ENCODE measurements around the gene EXOC6.
"Not testable (repeated sequence)": the region's sequence is repeated elsewhere in the genome, so short reads cannot be mapped to it uniquely, and the experiment has no call there.

The EXOC6 gene

DNA sequence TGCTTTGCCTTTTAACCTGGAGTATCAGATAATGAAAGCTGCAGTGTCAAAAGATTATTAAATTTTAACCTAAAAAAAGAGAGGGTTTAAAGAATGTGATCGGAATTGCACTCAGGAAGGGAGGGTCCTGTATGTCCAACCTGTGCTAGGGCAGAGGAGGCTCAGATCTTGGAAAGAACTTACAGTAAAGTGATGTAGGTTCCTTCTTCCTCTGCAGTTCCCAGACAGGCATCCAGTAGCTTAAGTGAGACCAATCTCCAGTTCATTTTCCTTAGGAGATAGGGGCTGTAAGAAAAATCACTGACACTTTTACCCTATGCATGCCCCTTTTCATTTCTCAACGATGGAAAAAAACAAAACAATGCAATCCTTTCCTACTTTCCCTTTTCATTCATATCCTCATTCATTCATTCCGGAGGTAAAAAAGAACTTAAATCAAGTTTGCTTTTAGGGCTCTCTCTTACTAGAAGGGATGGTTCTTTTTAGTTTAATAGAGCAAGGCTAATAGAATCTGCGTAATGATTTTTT is 28.3 kb downstream of the EXOC6 start:
- DNase-seq (ENCODE audit: low read depth in 3 of 3, low spot score in 1 of 3): no peak

DNA sequence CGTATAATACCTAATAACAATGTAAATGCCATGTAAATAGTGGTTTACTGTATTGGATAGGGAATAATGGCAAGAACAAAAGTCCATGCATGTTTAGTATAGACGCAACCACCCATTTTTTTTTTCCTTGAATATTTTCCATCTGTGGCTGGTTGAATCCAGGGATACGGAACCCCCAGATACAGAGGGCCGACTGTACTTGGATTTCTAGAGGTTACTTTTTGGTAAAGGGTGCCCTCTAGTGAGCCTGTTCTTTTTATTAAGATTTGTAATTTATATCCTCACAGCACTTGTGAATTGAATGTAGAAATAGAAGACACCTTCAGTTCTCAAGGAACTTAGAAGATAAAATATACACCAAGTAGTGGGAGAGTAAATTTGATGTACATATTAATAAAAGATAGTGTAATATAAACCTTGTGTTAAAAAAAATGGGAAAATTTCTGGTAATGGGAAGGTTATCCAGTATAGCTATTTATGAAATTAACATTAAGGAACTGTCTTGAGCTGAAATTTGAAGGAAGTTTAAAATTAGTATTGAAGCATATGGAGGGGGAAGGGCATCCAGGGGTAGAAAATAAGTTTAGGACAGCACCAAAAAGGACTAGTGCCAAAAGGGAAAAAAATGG is 32.0 kb downstream of the EXOC6 start:
- no peak for DNase-seq (ENCODE audit: low read depth in 3 of 3, low spot score in 1 of 3)

- no peak for DNase-seq (ENCODE audit: low read depth in 3 of 3, low spot score in 1 of 3)
Observed at GRCh38 chr10:92880917-92881316, 32.6 kb downstream of the EXOC6 start.

DNA sequence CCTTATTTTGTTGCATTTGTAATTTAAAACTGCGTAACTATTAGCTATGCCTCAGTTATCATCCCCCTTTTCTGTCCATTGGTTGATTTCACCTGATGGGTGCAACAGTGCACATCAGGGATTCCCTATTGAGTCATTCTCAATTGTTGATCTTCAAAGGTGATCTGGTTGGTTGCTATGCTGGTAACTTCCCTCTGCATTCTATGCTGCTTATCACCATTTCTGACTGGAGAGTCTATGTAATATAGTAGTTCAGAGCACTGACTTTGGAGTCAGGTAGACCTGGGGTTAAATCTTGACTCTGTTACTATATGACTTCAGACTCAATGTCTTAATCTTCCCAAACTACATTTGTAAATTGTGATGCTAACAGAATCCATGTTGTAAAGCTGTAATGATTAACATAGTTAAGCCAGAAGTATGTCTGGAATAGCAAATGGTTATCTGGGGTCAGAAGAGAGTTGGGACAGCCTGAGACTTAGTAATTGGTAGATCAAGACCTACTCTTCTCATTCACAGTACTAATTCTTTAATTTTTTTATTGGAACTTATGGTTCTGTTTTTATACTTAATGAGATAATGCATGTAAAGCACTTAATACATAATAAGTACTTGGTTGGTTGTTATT is 38.1 kb downstream of the EXOC6 start:
- DNase-seq (ENCODE audit: low read depth in 3 of 3, low spot score in 1 of 3): no peak

GRCh38 chr10:92890471-92890870 is 42.2 kb downstream of the EXOC6 start:
- DNase-seq (ENCODE audit: low read depth in 3 of 3, low spot score in 1 of 3): no peak

- DNase-seq (ENCODE audit: low read depth in 3 of 3, low spot score in 1 of 3): no peak
Observed at GRCh38 chr10:92891885-92892690, 43.8 kb downstream of the EXOC6 start.

DNA sequence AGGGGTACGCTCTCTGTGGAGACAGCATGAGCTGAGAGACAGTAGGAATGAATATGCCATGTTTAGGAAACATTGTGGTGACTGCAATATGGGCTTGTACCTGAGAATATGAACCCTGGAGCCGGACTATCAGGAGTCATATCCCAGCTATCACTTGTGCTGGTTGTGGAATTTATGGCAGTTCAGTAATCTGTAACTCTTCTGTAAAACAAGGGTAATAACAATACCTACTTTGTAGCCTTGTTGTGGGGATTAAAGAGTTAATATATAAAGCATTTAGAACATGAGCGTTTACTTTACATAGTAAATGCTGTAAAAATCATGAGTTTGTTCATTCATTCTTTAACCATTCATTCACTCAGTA is 44.4 kb downstream of the EXOC6 start:
- no peak for DNase-seq (ENCODE audit: low read depth in 3 of 3, low spot score in 1 of 3)

DNA sequence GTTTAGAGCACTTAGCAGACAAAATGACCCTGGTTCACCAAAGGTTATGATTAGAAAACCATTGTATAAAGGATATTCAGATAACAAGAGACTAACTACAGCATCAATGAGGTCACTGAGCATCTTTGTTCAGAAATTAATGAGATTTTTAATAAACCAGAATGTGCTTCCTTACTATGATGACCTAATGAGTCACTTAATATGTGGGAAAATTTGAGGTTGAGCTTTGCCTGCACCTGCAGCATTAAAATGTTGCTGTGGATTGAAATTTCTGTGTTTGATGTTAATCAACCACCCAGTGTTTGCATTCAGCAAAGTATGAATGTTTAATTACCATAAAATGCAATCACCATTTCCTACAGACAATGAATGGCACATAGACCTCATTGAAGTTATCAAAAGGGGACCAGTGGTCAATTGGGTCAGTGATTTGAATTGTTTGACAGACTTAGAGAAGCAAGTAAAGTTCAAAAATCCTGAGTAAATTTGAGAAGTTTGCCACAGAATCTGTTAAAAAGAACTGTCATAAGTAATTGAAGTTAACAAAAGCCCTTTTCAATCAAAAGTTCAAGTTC is 45.8 kb downstream of the EXOC6 start:
- no peak for DNase-seq (ENCODE audit: low read depth in 3 of 3, low spot score in 1 of 3)

GRCh38 chr10:92897916-92898315 is 49.6 kb downstream of the EXOC6 start:
- DNase-seq (ENCODE audit: low read depth in 3 of 3, low spot score in 1 of 3): no peak

DNA sequence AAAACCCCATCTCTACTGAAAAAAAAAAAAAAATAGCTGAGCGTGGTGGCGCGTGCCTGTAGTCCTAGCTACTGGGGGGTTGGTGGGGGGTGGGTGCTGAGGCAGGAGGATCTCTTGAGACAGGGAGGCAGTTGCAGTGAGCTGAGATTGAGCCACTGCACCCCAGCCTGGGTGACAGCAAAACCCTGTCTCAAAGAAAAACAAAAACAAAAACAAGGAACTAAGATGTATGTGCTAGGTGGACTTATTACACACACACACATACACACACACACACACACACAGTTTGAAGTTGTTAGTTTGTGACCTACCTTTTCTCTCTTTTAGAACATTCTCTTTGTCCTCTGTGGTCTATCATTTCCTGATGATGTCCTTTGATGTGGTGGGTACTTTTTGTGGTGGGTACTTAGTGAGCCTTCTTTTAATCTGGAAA is 53.5 kb downstream of the EXOC6 start:
- DNase-seq (ENCODE audit: low read depth in 3 of 3, low spot score in 1 of 3): no peak

DNA sequence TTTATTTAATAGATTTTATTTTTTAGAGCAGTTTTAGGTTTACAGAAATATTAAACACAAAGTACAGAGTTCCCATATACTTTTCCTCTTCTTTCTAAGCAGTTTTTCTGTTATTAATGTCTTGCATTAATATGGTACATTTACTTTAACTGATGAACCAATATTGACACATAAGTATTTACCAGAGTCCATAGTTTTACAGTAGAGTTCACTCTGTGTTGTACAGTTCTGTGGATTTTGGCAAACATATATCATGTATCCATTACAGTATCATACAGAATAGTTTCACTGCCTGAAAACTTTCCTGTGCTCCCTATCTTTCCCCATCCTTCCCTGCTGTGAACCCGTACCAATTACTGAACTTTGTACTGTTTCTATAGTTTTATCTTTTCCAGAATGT is 55.3 kb downstream of the EXOC6 start:
- no peak for DNase-seq (ENCODE audit: low read depth in 3 of 3, low spot score in 1 of 3)

DNA sequence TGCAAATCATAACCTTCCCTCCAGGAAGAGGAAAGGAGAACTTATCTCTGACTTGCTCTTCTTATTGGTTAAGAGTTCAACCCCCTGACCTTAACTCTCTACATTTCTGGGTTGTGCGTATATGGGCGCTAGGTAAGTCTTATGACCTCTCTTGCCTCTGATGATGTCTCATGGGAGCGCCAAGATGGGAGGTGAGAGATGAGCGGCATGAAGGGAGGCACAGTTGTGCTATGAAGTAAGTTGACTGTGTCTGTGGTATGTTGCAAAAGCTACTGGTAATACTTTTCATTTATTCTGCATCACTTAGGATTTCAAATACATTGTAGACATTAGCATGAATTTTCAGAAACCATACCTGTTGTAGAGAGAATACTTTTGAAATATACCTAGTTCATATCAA is 59.0 kb downstream of the EXOC6 start:
- DNase-seq (ENCODE audit: low read depth in 3 of 3, low spot score in 1 of 3): no peak

- DNase-seq (ENCODE audit: low read depth in 3 of 3, low spot score in 1 of 3): not testable (repeated sequence)
Observed at GRCh38 chr10:92912631-92913030, 64.3 kb downstream of the EXOC6 start.

DNA sequence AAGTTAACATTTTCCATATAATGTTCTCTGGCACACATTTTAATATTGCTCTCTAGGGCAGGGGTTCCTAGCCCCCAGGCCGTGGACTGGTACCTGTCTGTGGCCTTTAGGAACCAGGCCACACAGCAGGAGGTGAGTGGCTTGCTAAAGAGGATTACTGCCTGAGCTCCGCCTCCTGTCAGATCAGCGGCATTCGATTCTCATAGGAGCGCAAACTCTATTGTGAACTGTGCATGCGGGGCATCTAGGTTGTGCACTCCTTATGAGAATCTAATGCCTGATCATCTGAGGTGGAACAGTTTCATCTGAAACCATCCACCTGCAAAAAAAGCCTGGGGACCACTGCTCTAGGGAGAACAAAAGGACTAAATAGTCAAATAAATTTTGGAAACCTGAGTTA is 65.7 kb downstream of the EXOC6 start:
- no peak for DNase-seq (ENCODE audit: low read depth in 3 of 3, low spot score in 1 of 3)

- DNase-seq (ENCODE audit: low read depth in 3 of 3, low spot score in 1 of 3): no peak
Observed at GRCh38 chr10:92914478-92915325, 66.4 kb downstream of the EXOC6 start.

DNA sequence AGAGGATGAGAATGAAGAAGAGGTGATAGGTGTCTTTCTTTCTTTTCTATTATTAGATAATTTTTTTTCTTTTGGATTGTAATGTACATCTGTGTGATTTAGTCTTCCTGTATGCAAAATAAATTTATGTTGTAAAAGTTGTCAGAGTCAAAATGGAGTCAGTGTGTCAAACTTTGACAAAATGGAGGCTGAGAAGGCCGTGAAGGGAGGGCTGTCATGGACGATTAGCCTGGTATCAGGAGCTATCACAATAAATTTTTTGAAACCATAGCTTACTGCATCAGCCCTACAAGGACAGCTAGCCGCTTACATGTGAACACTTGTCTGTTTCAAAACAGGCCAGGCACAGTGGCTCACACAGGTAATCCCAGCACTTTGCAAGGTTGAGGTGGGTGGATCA is 67.6 kb downstream of the EXOC6 start:
- DNase-seq (ENCODE audit: low read depth in 3 of 3, low spot score in 1 of 3): no peak

DNA sequence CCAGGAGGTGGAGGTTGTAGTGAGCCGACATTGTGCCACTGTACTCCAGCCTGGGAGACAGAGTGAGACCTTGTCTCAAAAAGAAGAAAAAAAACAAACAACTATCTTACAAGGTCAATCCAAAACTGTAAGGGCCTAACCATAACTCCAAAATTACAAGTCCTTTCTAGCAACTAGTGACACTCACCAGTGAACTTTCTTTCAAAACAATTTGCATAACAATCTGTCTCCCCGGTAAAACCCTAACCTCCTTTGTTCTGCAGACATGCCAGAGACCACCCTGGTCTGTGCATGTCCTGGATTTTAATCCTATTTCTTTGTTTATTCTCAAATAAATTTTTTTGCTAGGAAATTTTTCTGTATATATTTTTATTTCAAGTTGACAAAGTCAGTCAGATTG is 68.1 kb downstream of the EXOC6 start:
- DNase-seq (ENCODE audit: low read depth in 3 of 3, low spot score in 1 of 3): no peak

GRCh38 chr10:92918603-92919002 is 70.3 kb downstream of the EXOC6 start:
- DNase-seq (ENCODE audit: low read depth in 3 of 3, low spot score in 1 of 3): no peak

DNA sequence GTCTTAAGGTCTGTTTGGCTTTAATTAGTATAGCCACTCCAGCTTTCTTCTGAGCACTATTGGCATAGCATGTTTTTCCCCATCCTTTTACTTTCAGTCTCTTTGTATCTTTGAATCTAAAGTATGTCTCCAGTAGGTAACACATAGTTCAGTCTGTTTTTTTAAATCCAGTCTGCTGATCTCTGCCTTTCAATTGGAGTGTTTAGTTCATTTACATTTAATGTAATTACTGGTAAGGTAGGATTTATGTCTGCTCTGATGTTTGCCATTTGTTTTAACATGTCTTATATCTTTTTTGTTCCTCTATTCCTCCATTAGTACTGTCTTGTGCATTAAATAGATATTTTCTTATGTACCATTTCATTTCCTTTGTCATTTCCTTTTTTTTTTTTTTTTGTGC is 72.5 kb downstream of the EXOC6 start:
- no peak for DNase-seq (ENCODE audit: low read depth in 3 of 3, low spot score in 1 of 3)

DNA sequence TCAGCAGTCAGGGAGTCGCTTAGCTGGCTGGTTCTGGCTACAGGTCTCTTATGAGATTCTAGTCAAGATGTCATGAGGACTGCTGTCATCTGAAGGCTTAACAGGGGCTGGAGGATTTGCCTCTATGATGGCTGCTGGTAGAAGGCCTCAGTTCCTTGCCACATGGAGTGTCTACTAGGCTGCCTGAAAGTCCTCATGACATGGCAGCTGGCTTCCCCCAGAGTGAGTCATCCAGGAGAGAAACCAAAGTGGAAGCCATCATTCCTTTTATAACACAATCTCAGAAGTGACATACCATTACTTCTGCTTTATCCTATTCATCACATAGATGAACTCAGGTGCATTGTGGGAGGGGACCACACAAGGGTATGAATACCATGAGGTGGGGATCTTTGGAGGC is 75.1 kb downstream of the EXOC6 start:
- no peak for DNase-seq (ENCODE audit: low read depth in 3 of 3, low spot score in 1 of 3)

GRCh38 chr10:92929896-92930295 is 81.6 kb downstream of the EXOC6 start:
- no peak for DNase-seq (ENCODE audit: low read depth in 3 of 3, low spot score in 1 of 3)

Data from stimulated activated CD4-positive, alpha-beta T cell treated with anti-CD3 and anti-CD28 coated beads, TNF-alpha, amount 100 ng/mL, for 1 hour (primary cell).